SU-DHL-6 (cell line): Measurements from ENCODE around the gene TFB1M.

ENCODE experiments used
- CTCF ChIP-seq: fragments of 200-600 bp; sonication (generic); IDR thresholded peaks from one replicate; pipeline ENCODE4 v1.5.1; 2017; ENCODE audit warnings: antibody characterized with exemption, mild to moderate bottlenecking, low read length, moderate library complexity; ENCODE audit not compliant: insufficient read depth, poor library complexity, severe bottlenecking
- EZH2phosphoT487 ChIP-seq: fragments of 200-600 bp; sonication (generic), shearing (Covaris generic); conservative IDR thresholded peaks from 2 replicates; pipeline ENCODE4 v1.6.1; 2018; ENCODE audit warnings: mild to moderate bottlenecking, antibody characterized with exemption, low read length, moderate library complexity, mixed read lengths

- TF ChIP-seq CTCF = no peak
- no peak for TF ChIP-seq EZH2phosphoT487
Measured at GRCh38 chr6:155256122-155256795, 58.0 kb downstream of the TFB1M start.
